Hematopoietic multipotent progenitor cell treated with erythropoietin and hydrocortisone succinate and interleukin-3 and kit ligand, for 17 days (in vitro differentiated cells): ENCODE results near the gene FGD5.
"Not testable (repeated sequence)": the region's sequence is repeated elsewhere in the genome, so short reads cannot be mapped to it uniquely, and the experiment has no call there.

ENCODE experiments used
- DNase-seq: peaks from one replicate; pipeline ENCODE4 v3.0.0-alpha.2; 2015; ENCODE audit warnings: low spot score

The FGD5 gene

DNA sequence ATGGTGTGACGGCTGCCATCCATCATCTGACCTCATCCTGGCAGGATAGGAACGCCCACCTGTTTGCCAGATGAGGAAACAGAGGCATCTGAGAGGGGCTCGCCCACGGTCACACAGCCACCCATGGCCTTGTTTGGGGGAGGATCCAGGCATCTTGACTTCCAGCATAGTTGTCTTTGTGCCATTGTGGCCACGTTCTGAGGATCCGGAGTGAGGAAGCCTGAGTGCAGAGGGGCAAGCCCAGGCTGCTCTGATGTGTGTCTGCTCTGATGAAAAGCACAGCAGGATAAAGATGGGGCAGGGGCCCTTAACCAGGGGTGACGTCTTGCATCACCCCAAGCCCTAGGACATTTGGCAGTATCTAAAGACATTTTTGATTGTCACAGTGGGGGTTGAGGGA, 58.7 kb downstream of the FGD5 start:
- DNase-seq, result no peak

DNA sequence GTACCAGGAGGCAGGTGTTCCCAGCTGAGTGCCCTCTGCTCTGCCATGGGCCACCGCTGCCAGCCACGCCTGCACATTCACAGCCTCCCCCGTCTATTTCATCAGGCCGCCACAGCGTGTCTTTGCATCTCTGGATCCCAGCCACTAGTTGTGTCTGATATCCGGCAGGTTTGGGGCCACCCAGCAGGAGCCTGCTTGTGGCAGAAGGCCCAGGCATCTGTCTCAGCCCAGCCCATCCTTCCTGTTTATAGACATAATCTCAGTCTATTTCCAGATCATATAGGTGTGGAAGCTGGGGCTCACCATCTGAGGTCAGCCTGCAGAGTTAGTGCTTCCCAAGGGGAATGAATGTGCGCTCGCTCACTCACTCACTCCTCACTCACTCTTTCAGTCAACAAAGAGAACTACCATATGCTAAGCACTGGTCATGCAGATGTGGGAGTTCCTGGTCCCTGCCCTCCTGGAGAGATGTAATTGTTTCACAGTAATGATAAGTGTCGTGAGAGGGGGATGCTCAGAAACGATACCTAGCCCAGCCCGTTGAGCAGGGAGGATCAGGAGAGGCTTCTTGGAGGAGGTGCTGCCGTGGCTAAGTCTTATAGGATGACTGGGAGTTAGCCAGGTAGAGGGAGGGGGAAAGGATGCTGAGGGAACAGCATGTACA, 60.6 kb downstream of the FGD5 start:
- no peak for DNase-seq

DNA sequence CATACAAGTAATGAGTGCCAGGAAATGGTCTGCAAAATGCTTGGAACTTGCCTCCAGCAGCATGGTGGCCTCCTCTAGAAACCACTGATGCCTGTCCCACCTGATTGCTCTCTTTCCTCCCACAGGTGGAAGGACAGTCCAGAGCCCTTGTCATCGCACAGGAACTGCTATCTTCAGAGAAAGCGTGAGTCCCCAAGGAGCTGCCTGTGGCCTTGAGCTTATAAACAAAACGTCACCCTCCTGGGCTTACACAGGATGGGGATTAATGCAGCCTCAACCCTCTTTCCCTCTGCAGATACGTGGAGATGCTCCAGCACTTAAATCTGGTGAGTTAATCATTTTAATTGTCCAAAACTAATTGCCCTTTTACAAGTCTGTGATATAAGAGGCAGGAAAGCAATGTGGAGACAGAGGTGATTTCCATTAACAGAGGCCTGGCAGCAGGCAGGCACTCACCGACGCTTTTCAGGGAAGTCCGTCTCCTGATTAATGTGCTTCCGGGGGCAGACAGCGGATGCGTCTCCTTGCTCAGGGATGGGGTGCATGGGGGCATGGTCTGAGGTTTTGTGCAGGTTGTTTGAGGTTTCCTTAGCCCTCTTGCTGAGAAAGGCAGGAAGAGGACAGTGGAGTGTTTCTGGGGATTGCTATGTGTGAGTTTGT, 61.8 kb downstream of the FGD5 start:
- no peak for DNase-seq

DNA sequence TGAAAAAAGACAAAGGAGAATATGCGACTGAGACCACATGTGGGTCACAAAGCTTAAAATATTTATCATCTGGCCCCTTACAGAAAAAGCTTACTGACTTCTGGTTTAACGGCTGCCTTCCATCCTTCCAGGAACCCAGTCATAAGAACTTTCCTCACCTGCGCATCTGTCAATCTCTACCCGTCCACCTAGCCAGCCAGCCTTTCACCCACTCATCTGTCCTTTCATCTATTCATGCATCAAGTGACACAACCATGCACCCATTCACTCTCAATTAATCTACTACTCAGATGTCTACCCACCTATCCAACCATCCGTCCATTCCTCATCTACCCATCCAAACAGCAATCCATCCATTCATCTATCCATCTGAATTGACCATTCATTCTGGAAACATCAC, 64.5 kb downstream of the FGD5 start:
- DNase-seq, result no peak

DNA sequence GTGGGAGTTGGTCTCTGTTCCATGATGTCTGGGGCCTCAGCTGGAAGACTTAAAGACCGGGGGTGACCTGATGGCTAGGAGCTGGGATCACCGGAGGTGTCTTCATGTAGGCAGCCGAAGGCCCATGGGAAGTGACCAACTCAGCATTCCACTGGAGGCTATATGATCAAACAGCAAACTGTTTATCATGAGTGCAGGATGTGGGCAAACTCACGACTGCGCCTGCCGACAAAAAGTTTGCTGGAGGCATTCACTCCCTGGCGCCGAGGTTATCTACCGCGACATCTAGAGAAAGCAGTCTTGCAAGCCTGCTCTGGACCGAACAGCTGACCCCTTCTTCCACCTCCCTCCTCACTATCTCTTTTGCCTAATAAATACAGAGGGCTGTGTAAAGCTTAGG, 65.9 kb downstream of the FGD5 start:
- DNase-seq, result no peak

DNA sequence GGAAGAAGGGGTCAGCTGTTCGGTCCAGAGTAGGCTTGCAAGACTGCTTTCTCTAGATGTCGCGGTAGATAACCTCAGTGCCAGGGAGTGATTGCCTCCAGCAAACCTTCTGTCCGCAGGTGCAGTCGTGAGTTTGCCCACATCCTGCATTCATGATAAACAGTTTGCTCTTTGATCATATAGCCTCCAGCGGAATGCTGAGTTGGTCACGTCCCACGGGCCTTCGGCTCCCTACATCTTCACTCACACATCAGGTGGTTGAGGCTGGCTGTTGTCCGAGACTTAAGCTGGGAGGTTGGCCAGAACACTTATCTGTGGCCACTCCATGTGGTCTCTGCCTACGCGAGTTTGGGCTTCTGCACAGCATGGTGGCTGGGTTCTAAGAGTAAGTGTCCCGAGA, 66.5 kb downstream of the FGD5 start:
- DNase-seq, result no peak

DNA sequence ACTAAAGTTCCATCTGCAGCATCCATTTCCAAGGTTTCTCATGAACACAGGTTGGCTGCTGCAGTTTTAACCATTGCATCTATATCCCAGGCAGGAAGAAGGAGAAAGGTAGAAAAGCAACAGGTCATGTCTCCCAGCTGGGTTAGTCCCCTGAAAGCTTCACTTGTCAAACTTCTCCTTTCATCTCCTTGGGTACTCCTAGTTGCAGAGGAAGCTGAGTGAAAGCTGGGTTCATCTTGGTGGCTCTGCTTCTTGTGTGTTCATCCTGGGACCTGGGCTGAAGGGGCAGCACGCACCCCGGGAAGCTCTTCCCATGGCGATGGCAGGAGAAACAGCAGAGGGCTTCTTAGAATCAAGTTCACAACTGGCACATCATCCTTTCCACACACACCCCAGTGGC, 67.3 kb downstream of the FGD5 start:
- no peak for DNase-seq

DNA sequence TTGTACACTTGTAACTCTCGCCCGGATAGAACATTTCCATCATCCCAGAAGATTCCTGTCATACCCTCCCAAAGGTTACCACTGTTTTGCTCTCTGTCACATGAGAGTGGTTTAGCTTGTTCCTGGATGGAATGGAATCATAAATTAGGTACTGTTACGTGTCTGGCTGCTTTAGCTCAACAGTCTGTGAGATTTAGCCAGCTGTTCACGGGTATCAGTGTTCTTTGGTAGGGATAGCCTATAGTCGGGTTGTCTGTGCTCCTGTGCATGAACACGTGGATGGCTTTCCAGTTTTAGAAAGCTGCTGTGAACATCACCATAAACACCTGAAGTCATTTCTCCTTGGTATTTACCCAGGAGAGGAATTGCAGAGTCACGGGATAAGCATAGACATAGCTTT, 70.4 kb downstream of the FGD5 start:
- DNase-seq, result no peak

DNA sequence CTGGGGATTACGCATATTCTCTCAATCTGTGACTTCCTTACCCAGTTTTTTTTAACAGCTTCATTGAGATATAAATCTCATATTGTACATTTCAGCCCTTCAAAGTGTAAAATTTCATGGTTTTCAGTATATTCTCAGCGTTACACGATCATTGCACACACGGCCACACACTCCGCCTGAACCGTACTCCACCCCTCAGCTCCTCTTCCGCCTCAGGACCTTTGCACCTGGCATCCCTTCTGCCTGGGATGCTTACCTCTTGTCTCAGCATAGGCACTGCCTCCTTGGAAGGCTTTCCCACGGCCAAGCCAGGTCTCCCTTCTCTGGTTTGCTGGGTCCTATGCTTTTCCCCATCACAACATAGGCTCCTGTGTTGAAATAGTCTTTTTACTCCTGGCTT, 71.2 kb downstream of the FGD5 start:
- DNase-seq, result no peak

DNA sequence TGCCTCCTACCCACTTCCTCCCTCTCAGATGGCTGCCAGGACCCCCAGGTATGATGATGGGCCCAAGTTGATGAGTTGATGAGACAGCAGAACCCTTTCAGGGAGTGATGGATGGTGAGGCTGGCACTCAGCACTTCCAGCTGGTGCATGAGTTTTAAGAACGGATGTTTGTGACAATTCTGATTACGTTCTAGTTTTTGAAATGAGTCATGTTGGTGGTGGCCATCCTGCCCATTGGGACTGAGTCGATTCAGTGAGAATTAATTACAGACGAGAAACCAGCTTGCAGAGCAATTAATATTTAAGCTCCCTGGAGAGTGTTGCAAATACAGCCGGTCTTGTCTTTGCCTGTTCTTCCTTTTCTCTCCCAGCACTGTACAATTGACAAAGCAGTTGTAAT, 71.7 kb downstream of the FGD5 start:
- no peak for DNase-seq

DNA sequence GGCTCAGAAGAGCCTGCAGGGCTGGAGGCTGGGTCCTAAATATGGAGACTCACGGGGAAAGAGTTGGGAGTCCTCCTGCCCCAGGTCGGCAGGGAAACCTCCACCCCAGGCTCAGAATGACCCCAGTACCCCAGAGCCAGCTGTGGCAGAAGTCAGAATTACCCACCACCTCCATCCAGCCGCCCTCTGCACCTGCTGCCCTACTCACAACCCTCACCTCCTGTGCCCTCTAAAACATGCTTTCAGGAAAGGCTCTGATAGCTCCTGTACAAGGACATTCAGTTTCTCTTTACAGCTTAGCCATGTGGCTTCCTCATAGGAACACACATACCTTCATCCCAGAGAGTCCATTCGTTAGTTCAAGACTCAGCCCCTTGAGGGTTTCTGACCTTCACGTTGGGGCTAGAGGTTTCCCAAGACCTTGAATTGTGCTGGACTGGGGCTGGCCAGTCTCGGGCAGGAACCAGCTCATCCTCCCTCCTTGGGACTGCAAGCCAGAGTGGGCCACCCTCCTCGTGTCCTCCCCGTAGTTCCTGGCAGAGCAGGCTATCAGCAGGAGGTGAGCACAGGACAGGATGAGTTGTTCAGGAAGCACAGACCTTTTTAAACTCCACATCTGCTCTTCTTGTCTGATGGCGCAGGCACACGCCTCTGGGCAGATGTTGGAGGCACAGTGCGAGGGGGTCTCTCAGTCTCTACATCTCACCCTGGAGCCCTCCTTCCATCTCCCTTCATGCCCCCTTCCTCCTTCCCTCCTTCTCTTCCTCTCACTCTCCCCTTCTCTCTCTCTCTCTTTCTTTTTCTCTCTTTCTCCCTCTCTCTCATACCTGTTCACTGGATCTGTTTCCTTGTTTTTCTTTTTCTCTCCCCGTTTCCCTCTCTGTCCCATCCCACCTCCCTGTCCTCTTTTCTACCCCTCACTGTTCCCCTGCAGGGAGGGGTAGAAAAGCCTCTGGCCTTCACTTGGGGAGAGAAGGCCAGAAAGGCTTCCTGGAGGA, 72.7 kb downstream of the FGD5 start:
- DNase-seq, result no peak

DNA sequence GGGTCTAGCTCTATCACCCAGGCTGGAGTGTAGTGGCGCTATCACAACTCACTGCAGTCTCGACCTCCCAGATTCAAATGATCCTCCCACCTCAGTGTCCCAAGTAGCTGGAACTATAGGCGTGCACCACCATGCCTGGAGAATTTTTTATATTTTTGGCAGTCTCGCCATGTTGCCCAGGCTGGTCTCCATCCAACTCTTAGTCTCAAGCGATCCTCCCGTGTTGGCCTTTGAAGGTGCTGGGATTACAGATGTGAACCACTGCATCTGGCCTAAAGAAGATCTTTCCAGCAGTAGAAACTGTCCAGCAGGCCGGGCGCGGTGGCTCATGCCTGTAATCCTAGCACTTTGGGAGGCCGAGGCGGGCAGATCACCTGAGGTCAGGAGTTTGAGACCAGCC, 73.5 kb downstream of the FGD5 start:
- DNase-seq, result no peak

DNA sequence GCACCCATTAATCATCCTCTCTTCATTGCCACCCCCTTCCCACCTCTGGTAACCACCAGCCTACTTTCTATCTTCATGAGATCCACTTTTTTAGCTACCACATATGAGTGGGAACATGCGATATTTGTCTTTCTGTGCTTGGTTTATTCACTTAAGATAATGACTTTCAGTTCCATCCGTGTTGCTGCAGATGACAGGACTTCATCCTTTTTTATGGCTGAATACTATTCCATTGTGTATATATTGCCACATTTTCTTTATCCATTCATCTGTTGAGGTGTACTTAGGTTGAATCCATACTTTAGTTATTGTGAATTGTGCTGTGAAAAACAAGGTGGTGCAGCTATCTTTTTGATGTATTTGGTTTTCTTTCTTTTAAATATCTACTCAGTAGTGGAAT, 75.3 kb downstream of the FGD5 start:
- DNase-seq, result no peak

DNA sequence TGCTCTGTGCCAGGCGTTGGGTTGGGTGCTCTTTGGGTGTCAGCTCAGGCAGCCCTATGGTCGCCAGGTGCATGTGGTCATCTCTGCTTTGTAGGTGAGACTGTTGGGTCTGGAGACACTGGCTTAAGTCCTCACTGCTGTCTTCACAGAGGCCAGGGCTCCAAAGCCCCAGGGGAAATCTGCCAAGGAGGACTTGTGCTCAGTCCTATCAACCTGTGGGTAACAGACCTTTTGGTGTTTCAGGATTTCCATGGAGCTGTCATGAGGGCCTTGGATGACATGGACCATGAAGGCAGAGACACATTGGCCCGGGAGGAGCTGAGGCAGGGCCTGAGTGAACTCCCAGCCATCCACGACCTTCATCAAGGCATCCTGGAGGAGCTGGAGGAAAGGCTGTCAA, 78.5 kb downstream of the FGD5 start:
- DNase-seq, result no peak

DNA sequence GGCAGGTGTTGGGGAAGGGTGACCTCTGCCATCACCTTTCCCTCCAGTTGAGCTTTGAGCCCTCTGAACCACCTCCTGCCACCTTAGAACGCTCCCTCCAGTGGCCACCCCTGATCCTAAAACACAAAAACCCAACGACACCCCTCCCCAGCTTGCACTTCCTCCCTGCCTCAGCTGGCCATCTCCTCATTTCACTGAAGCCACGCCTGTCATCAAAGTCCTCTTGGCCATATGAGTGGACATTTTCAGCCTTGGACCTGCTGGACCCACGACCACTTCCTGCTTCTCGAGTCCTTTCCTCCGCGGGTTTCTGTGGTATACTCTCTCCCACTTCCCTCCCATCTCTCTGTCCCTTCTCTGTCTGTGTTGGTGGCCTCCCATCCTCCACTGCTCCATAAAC, 80.2 kb downstream of the FGD5 start:
- DNase-seq, result no peak

DNA sequence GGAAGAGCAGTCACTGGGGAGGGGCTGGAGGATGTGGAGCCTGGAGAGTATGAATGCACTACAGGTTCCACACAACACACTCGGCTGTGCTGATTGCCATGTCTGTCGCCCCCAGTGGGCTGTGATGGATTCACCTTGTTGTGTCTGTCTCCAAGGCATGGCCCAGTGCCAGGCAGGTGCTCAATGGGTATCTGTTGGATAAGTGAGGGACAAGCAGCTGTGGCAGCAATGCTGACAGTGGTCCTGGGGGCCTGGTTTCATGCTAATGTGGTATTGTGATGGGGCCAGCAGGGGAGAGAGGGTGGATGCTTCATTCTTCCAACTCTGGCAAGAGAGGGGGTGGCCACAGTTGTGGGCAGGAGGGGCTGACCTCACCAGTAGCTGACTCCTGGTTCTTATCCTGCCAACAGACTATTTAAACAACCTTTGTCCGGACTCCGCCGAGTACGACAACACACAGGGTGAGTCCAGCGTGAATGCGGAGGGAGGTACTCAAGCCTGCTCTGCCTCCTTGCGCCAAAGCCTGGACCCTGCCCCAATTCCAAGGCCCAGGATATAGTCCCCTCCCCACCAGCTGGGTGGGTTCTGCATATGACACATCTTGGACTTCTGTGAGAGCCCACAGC, 81.3 kb downstream of the FGD5 start:
- no peak for DNase-seq

DNA sequence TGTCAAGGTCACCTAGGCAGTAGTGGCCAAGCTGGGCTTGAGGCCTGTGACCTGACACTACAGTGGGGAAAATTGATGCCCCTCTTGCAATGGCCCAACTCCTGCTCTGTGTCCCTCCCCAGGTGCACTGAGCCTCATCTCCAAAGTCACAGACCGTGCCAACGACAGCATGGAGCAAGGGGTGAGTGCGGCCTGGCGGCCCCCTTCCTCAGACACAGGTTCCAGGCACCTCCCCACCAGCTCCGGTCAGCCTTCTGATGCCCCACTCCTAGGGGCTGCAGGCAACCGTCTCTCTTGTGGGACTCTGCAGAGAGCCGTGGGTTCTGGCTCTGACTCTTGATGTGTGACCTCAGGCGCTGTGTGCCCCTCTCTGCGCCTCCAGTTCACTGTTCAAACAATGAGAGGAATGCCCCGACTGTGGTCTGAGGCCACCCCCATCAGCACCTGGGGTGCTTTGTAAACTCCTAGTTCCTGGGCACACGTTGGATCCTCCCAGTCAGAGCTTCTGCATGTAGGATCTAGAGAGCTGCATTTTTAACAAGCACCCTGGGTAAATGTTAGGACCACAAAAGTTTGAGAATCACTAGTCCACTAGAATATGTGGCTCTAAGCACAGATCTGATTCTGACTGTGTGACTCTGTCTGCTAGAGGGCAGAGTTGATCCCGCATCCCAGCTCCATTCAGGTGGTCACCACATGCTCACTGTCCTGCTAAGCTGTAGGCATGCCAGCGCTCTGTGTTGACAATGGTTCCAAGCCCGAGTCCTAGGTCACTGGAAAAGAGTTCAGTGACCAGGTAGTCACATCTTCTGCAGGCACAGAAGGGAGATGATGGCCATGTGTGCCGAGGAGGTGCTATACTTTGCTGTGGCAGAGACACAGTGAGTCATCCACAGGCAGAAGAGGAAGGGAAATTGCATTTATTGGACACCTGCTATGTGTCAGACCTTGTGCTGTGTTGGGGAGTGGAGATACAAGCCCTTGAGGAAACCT, 82.4 kb downstream of the FGD5 start:
- no peak for DNase-seq

DNA sequence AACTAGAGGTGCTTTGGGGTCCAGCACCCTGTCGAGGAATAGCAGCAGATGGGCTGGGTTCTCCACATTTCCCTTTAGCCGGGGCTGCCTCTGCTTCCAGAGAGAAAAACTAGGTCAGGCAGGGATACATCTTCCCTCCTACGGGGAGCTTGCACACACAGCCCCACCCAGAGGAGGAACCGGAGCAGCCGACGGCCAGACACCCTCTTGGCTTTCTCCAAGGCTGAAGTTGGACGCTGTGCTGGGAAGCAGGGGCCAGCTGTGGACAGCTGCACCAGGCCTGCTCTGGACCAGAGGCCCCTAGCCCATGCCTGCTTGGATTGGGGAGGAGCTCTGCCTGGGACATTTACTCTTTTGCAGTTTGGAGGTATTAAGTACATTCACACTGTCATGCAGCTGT, 84.0 kb downstream of the FGD5 start:
- DNase-seq, result no peak

DNA sequence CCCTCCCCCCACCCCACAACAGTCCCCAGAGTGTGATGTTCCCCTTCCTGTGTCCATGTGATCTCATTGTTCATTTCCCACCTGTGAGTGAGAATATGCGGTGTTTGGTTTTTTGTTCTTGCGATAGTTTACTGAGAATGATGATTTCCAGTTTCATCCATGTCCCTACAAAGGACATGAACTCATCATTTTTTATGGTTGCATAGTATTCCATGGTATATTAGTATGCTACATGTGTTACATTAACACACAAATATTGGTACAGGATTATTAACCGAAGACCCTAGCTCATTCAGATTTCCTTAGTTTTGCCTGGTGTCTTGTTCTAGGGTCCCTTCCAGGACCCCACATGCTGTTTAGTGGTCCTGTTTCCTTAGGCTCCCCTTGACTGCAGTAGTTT, 84.7 kb downstream of the FGD5 start:
- not testable (repeated sequence) for DNase-seq

DNA sequence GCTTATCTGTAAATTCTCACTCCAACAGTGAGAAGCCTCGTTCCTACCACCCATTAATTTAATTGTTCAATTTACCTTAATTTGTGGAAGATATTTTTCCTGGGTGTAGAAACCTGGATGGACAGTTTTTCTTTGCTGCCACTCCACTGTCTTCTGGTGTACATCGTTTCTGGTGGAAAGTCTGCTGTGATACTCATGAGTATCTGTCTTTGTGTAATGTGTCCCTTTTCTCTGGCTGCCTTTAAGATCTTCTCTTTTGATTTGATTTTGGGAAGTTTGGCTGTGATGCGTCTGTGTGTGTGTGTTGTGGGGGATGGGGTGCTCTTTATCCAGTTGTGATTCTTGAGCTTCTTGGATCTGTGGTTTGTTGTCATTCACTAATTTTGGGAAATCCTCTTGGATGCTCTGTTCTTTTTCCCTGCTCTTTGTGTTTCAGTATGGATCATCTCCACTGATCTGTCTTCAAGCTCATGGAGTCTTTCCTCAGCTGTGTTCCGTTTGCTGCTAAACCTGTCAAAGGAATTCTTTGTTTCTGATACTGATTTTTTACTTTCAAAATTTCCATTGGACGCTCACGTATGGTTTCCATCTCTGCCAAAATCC, 86.4 kb downstream of the FGD5 start:
- DNase-seq, result no peak
